Esophagus squamous epithelium (tissue), 5 donors: Measurements from ENCODE around the gene DARS1. TPM values are rescaled to one million over a fixed set of nuclear protein-coding genes. Genes with fewer than 3 reads are reported as not detected.

Experiments
- DNase-seq: peaks from one replicate; lab custom pipeline; 2025; lab: John Stamatoyannopoulos, UW
- H3K27ac ChIP-seq, 4 donors: fragments of 200-600 bp; sonication (generic); one replicate each; pipeline ENCODE4 v1.5.1; 2016 to 2019; ENCODE audit warnings: mild to moderate bottlenecking in 1 of 4
- H3K27me3 ChIP-seq, 4 donors: fragments of 200-600 bp; sonication (generic); 1 replicate in 3 of 4; 2 replicates in 1 of 4; pipeline versions ENCODE4 v1.5.1 to v1.6.0; 2017 to 2021; ENCODE audit warnings: antibody characterized with exemption in 1 of 4
- H3K36me3 ChIP-seq, 3 donors: fragments of 200-600 bp; sonication (generic); one replicate each; pipeline ENCODE4 v1.5.1; 2016 to 2019
- H3K4me1 ChIP-seq, 3 donors: fragments of 200-600 bp; sonication (generic); one replicate each; pipeline ENCODE4 v1.5.1; 2017 to 2019
- H3K4me3 ChIP-seq, 4 donors: fragments of 200-600 bp; sonication (generic); 1 replicate in 3 of 4; 2 replicates in 1 of 4; pipeline ENCODE4 v1.5.1; 2016 to 2019; ENCODE audit warnings: mild to moderate bottlenecking in 2 of 4, moderate library complexity in 1 of 4
- H3K9me3 ChIP-seq, 3 donors: fragments of 200-600 bp; sonication (generic); one replicate each; pipeline ENCODE4 v1.5.1; 2016 to 2019
- CTCF ChIP-seq, 6 experiments: fragments of 450-650 bp in 4 of 6; fragments of 200-600 bp in 2 of 6; sonication (generic) in 2 of 6; IDR thresholded peaks; one replicate each; pipeline ENCODE4 v1.5.1; 2016 to 2019; ENCODE audit warnings: antibody characterized with exemption in 6 of 6, mild to moderate bottlenecking in 4 of 6, moderate library complexity in 4 of 6
- POLR2A ChIP-seq, 4 donors: fragments of 450-650 bp; IDR thresholded peaks; one replicate each; pipeline ENCODE4 v1.6.1; 2017; ENCODE audit warnings: antibody characterized with exemption in 4 of 4, mild to moderate bottlenecking in 4 of 4, moderate library complexity in 3 of 4
- WGBS, 2 donors: methylation state at CpG; one replicate each; pipeline ENCODE4 v1.1.5; 2018; 5-methylcytosine and 5-hydroxymethylcytosine counted together
- intact Hi-C: fragments of 100-400 bp; cut with DNase I; formaldehyde crosslinking; loops from one replicate; pipeline ENCODE4 v1.15.0; 2022
- total RNA-seq, 4 donors: library from RNA; depleted of rRNA; stranded (reverse); fragments of >200 nt; gene quantifications; one replicate each; pipeline ENCODE4 v1.1.0, GENCODE V29; 2016
- donor health status: DM: yes; HTN: yes; CAD: no.

DARS1 gene
- 100 to 1,000 TPM in 1 of 4 donors, 10 to 100 TPM in 3; 38.4 to 104 (median 84.3) TPM for total RNA-seq

GRCh38 chr2:135985018-135985825, at the start of gene DARS1:
TSS of gene DARS1 (minus strand) at chr2:135985626. CDS start at chr2:135985468, 158 bp downstream.
- 0% methylated on average over 14 to 21 of the region's 64 CpGs for WGBS, 2 donors
- TF ChIP-seq CTCF (IDR thresholded peaks at IDR 0.05) (no peak), POLR2A (IDR thresholded peaks at IDR 0.05) (peak in 3 of 4 donors; percentile 12 to 84 (median 44))
- DNase-seq: peak; percentile 30
- peak within 1 kb of the TSS; percentile 79 to 99 (median 81) for H3K4me3 ChIP-seq
- peaks cover 0 to 30% (median 0%) of the 10 kb centered on the region in 3 donors for H3K36me3 ChIP-seq
- no peaks in the 10 kb centered on the region for H3K27me3 ChIP-seq
- peak within 1 kb of the TSS; percentile 96 to 99 (median 98) for H3K27ac ChIP-seq
- H3K4me1 ChIP-seq: peaks cover 0 to 35% (median 18%) of the 10 kb centered on the region in 3 donors
- H3K9me3 ChIP-seq: no peaks in the 10 kb centered on the region
- intact Hi-C loops: no loop called here

- Histone ChIP-seq H3K4me3 (no peak overlapping the region), H3K27ac (no peak overlapping the region), H3K27me3 (no peaks in the 10 kb centered on the region), H3K4me1 (no peaks in the 10 kb centered on the region), H3K36me3 (no peaks in the 10 kb centered on the region), H3K9me3 (no peaks in the 10 kb centered on the region)
- 69 to 81% methylated on average over 3 of the region's 3 CpGs for WGBS, 2 donors
- intact Hi-C loops: no loop called here
- no peak for DNase-seq
- no peak for TF ChIP-seq CTCF (IDR thresholded peaks at IDR 0.05)
- TF ChIP-seq POLR2A (IDR thresholded peaks at IDR 0.05): no peak
Observed at GRCh38 chr2:136034629-136035028, 49.2 kb upstream of the DARS1 start.

GRCh38 chr2:136032817-136033535, 47.5 kb upstream of the DARS1 start:
- no peak overlapping the region for H3K27ac ChIP-seq
- H3K36me3 ChIP-seq: no peaks in the 10 kb centered on the region
- no peak overlapping the region for H3K4me3 ChIP-seq
- no peak for DNase-seq
- 95 to 97% methylated on average over 3 of the region's 3 CpGs for WGBS, 2 donors
- H3K27me3 ChIP-seq: no peaks in the 10 kb centered on the region
- TF ChIP-seq POLR2A (IDR thresholded peaks at IDR 0.05) (no peak), CTCF (IDR thresholded peaks at IDR 0.05) (no peak)
- intact Hi-C loops: no loop called here
- H3K4me1 ChIP-seq: no peaks in the 10 kb centered on the region
- H3K9me3 ChIP-seq: no peaks in the 10 kb centered on the region

DNA sequence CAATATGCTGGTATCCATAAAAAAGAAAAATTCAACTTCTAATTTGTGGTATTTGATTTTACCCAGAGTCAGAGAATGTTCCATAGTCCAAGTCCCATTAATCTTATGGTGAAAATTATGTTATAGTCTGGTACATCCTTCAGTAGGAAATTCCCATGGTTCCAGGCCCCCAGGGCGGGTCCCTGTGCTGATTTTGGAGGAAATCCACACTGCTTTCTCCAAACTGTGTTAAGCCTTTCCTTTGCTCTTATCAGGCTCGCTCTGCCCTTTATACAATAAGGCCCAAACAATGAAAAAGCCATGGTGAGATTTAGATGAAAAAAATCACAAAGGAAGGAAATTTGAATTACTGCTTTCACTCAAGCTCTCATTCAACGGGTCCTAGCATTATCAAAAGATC, 46.8 kb upstream of the DARS1 start:
- Histone ChIP-seq H3K9me3 (no peaks in the 10 kb centered on the region), H3K36me3 (no peaks in the 10 kb centered on the region), H3K27me3 (no peaks in the 10 kb centered on the region), H3K4me1 (no peaks in the 10 kb centered on the region), H3K4me3 (no peak overlapping the region), H3K27ac (no peak overlapping the region)
- intact Hi-C loops: no loop called here
- no peak for TF ChIP-seq POLR2A (IDR thresholded peaks at IDR 0.05)
- TF ChIP-seq CTCF (IDR thresholded peaks at IDR 0.05): no peak
- no peak for DNase-seq
- 60 to 65% methylated on average over 3 of the region's 3 CpGs for WGBS, 2 donors

GRCh38 chr2:136031711-136032110, 46.3 kb upstream of the DARS1 start:
- 66 to 74% methylated on average over 7 of the region's 7 CpGs for WGBS, 2 donors

More at GRCh38 chr2:136031711-136032110, 46.3 kb upstream of the DARS1 start:
- H3K4me1 ChIP-seq: no peaks in the 10 kb centered on the region
- H3K27me3 ChIP-seq: no peaks in the 10 kb centered on the region
- intact Hi-C loops: no loop called here
- TF ChIP-seq POLR2A (IDR thresholded peaks at IDR 0.05) (no peak), CTCF (IDR thresholded peaks at IDR 0.05) (no peak)
- H3K27ac ChIP-seq: no peak overlapping the region
- H3K9me3 ChIP-seq: no peaks in the 10 kb centered on the region
- no peak overlapping the region for H3K4me3 ChIP-seq
- no peak for DNase-seq
- no peaks in the 10 kb centered on the region for H3K36me3 ChIP-seq
